Heart left ventricle (tissue), 13 donors: Measurements from ENCODE around the gene MCAM.

Source experiments
- POLR2A ChIP-seq, 2 donors: fragments of 450-650 bp; IDR thresholded peaks; one replicate each; pipeline ENCODE4 v1.6.1; 2017; ENCODE audit warnings: antibody characterized with exemption in 2 of 2, mild to moderate bottlenecking in 2 of 2, moderate library complexity in 2 of 2
- TF ChIP-seq, protein P1 (sequence below), 12 donors: fragments of 200-600 bp; sonication (generic) in 4 of 12; IDR thresholded peaks; one replicate each; pipeline versions ENCODE4 v1.5.0 to v1.8.0; 2018 to 2022; ENCODE audit warnings: antibody characterized with exemption in 12 of 12, mild to moderate bottlenecking in 5 of 12
- donor health status: ischemic (EF 13 %, LVEDD 7.1; RV severe dilation, severe dysfunction).
- donor health status: DM: no; HTN: yes; CAD: no.
- donor health status: DM: no; HTN: no; CAD: no.
- donor health status: ischemic (EF 25% LVEDD 6.9; RV normal size, moderate dysfunction).
- donor health status: ischemic (EF 25% LVEDD 5.7; RV mildly dilated, moderate dysfunction).
- donor health status: ischemic (EF 35%, LVEDD 5.7; RV mildly dilated, moderate dysfunction).
- donor health status: nonischemic (EF 11% LVEDD 7.7; RV severe dilation, severe dysfunction).
- donor health status: DM: yes; HTN: yes; CAD: no.
- donor health status: PGD.
- donor health status: ischemic (EF 29% LVEDD 5.4; RV normal size, mild dysfunction).
- donor health status: nonischemic (EF 23%, LVEDD 6.1; RV moderate dilation, normal function).

DNA sequence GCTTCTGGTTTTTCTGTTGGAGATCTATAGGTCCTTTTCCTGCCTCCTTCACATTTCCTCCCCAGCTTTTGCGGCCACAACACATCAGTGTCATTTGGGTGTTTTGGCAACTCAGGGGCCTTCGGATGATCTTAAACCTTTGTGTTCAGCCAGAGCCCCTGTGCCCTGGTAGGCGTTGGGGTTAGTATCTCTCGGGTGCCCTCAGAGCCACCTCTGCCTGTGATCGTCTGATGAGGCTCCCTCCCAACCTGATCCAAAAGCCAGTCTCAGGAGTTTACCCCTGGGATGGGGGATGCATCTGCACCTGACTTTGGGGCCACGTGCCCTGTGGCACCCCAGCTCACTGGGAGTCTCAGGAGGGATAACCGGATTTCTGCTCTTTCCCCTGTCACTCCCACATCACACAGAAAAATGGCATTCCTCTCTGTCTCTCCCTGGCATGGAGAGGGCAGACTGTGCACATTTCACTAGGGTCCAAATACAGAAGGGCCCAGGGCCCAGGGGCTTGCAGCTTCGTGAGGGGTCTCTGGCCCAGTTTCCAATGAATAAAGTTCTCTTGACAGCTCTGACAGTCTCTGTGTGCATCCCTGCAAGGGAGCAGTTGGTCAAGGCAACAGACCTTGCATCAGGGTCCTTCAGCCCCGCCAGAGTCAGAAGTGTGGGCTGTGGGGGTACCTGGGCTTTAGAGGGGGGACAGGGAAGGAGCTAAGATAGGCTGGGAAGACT, 20.0 kb upstream of the MCAM start:
- TF ChIP-seq, protein P1, sequence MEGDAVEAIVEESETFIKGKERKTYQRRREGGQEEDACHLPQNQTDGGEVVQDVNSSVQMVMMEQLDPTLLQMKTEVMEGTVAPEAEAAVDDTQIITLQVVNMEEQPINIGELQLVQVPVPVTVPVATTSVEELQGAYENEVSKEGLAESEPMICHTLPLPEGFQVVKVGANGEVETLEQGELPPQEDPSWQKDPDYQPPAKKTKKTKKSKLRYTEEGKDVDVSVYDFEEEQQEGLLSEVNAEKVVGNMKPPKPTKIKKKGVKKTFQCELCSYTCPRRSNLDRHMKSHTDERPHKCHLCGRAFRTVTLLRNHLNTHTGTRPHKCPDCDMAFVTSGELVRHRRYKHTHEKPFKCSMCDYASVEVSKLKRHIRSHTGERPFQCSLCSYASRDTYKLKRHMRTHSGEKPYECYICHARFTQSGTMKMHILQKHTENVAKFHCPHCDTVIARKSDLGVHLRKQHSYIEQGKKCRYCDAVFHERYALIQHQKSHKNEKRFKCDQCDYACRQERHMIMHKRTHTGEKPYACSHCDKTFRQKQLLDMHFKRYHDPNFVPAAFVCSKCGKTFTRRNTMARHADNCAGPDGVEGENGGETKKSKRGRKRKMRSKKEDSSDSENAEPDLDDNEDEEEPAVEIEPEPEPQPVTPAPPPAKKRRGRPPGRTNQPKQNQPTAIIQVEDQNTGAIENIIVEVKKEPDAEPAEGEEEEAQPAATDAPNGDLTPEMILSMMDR (IDR thresholded peaks at IDR 0.05): no peak
- no peak for TF ChIP-seq POLR2A (IDR thresholded peaks at IDR 0.05)
